Hematopoietic multipotent progenitor cell treated with erythropoietin and hydrocortisone succinate and interleukin-3 and kit ligand, for 15 days (in vitro differentiated cells): ENCODE results near the gene F7.
"Not testable (repeated sequence)": the region's sequence is repeated elsewhere in the genome, so short reads cannot be mapped to it uniquely, and the experiment has no call there.

Source experiments
- DNase-seq: peaks from one replicate; pipeline ENCODE4 v3.0.0-alpha.2; 2015; ENCODE audit warnings: low spot score

The F7 gene

DNA sequence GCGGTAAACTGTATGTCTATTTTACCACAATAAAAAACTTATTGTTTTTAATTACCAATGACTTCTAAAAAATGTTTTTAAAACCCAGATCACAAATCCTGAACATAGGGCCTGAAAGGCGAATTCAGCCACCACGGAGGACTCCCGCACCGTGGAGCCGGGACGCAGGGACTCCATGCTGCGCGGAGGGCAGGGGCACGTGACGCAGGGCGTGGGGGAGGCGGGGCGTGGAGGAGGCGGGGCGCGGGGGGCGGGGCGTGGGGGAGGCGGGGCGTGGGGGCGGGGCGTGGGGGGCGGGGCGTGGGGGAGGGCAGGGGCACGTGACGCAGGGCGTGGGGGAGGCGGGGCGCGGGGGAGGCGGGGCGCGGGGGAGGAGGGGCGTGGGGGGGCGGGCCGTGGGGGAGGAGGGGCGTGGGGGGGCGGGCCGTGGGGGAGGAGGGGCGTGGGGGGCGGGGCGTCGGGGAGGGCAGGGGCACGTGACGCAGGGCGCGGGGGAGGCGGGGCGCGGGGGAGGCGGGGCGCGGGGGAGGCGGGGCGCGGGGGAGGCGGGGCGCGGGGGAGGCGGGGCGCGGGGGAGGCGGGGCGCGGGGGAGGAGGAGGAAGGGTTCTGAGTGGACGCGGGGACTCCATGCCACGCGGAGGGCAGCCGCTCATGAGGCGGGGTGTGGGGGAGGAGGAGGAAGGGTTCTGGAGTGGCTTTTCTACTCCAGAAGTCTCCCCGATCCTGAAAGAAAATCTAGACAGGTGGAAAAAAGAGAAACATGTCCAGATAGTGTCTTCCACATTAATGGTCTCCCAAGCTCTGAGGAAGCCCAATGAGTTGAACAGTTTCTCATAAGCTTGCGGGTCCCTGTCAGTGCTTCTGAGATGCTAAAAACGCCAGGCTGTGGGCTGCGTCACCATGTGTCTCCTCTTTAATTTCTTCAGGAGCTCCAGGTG is 48.5 kb downstream of the F7 start:
- peak; percentile 79 for DNase-seq

- DNase-seq: no peak
These were observed 49.6 kb downstream of the F7 start for GRCh38 chr13:113155201-113155600.

GRCh38 chr13:113155982-113156655 is 50.5 kb downstream of the F7 start:
- no peak for DNase-seq

DNA sequence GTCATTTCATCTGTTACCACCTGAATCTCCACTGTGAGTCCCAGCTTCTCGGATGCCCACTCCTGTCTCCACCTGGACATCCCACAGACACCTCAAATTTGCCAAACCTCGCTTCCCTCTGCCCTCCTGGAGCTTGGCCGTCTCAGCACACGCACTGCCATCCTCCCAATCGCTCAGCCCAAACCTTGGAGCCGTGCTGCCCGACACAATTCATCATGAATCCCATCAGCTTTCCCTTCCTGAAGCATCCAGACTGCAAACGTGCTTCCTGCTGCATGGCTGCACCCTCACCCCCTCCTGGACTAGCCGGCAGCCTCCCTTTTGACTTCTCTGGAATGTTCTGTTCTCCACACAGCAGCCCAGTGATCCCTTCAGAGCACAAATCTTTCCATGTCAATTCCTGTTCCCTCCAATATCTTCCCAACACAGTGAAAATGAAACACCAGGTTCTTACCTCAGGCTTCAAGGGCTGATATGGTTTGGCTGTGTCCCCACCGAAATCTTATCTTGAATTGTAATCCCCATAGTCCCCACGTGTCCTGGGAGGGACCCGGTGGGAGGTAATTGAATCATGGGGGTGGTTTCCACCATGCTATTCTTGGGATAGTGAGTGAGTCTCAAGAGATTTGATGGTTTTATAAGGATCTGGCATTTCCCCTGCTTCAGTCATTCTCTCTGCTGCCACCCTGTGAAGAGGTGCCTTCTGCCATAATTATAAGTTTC is 51.8 kb downstream of the F7 start:
- DNase-seq: no peak

- DNase-seq: no peak
These were observed 52.5 kb downstream of the F7 start, which contains the start of gene PROZ for GRCh38 chr13:113157929-113158747. PROZ (plus strand) TSS chr13:113158648; CDS start chr13:113158661, 13 bp downstream.

- DNase-seq: no peak
These were observed 53.4 kb downstream of the F7 start for GRCh38 chr13:113158946-113159345.

- no peak for DNase-seq
These were observed 54.1 kb downstream of the F7 start for GRCh38 chr13:113159701-113160100.

DNA sequence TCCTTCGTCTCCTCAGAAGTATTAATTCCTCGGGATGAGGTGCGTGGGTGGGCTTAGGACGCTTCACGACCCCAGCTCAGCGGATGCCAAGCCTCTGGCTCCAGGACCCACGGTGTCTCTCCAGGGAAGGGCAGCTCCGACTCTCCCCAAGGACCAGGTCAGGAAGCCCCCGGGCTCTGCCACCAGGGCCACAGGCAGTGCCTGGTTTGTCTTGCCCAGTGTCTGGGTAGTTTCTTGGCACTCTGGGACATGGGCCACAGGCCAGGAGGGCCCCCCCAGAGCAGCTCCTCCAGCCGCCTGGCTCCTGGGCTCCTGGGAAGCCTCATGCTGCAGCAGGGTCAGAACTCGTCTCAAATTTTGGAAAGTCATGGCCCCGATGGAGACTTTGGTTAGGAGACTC is 55.4 kb downstream of the F7 start:
- DNase-seq: no peak

DNA sequence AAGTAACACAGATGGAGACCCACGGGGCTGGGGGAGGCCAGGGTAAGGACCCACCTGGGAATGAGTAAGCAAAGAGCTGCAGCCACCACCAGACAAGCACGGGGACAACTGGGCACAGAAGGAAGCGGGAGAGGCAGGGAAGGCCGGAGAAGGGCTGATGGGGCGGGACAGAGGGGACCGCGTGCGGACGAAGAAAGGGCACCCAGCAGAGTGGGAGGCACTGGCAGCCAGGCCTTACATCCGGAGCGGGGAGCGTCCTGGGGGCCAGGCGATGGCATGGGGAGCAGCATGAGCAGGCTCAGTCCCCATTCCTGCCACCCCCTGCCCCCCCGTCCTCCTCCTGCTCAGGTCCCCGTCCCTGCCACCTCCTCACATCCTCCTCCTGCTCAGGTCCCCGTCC is 55.8 kb downstream of the F7 start:
- DNase-seq: no peak

DNA sequence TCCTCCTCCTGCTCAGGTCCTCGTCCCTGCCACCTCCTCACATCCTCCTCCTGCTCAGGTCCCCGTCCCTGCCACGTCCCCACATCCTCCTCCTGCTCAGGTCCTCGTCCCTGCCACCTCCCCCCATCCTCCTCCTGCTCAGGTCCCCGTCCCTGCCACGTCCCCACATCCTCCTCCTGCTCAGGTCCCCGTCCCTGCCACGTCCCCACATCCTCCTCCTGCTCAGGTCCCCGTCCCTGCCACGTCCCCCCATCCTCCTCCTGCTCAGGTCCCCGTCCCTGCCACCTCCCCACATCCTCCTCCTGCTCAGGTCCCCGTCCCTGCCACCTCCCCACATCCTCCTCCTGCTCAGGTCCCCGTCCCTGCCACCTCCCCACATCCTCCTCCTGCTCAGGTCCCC is 56.4 kb downstream of the F7 start:
- not testable (repeated sequence) for DNase-seq

GRCh38 chr13:113162783-113163685 is 57.4 kb downstream of the F7 start:
- no peak for DNase-seq

GRCh38 chr13:113164492-113164891 is 58.9 kb downstream of the F7 start:
- DNase-seq: no peak

DNA sequence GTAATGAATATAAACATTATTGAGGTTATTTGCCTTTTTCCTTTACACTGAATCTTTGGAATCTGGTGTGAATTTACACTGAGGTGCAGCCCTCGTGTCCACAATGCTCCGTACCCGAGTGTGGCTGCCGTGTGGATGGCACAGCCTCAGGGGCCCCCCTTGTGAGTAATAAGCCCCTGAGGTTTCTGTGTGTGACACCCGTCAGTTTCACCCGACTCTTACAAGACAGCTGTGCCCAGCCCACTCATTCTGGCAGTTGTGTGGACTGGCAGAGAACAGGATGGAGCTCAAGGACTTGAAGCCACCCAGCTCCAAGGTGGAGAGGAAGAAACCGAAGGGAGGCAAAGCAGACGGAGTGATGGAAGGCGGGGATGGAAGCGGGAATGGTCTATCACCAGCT is 60.7 kb downstream of the F7 start:
- DNase-seq: no peak

- no peak for DNase-seq
These were observed 61.1 kb downstream of the F7 start for GRCh38 chr13:113166681-113167080.

DNA sequence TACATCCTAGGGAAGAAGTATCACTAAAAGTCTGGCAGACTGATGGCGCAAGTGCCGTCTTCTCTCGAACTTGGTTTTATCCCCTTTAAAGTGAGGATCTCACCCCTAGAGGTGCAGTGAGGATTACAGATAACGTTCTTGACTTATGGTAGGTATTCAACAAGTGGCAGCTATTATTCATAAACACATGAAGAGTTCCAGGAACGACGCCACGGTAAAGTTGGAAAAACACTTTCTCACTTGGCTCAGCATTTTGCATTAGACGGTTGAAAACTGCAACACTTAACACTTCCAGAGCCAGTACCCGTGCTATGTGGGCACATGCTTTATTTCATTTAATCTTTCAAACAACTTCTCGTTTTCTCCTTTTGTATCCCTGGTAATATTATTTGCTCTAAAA is 61.6 kb downstream of the F7 start:
- DNase-seq: no peak

GRCh38 chr13:113167575-113167974 is 62.0 kb downstream of the F7 start:
- DNase-seq: no peak

DNA sequence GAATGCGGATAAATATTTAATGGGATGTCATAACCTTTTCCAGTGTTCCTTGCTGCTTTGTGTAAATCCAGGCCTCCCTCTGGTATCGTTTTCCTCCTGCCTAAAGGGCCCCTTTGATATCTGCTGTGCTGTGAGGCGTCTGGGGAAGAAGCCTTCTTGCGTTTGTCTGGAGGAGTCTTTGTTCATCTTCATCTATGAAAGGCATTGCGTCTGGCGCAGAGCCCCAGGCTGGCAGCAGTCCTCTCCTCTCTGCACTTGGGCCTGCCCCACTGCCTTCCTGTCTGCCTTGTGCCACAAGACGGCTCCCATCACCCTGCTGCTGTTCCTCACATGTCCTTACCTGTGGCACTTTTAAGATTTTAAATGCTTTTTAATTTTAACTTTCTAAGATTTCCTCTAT is 62.6 kb downstream of the F7 start:
- no peak for DNase-seq

- no peak for DNase-seq
These were observed 64.0 kb downstream of the F7 start for GRCh38 chr13:113169277-113170272.
